GM21529 (cell line): ENCODE measurements around the gene RUFY1.
"Not testable (repeated sequence)": the region's sequence is repeated elsewhere in the genome, so short reads cannot be mapped to it uniquely, and the experiment has no call there.

Experiments
- ATAC-seq: cut with Tn5 transposase; IDR thresholded peaks from one replicate; pipeline ENCODE4 v1.9.1; 2021; ENCODE audit not compliant: unreplicated experiment

The RUFY1 gene

GRCh38 chr5:179533907-179534306, 16.4 kb upstream of the RUFY1 start:
- peak; percentile 70 for ATAC-seq

DNA sequence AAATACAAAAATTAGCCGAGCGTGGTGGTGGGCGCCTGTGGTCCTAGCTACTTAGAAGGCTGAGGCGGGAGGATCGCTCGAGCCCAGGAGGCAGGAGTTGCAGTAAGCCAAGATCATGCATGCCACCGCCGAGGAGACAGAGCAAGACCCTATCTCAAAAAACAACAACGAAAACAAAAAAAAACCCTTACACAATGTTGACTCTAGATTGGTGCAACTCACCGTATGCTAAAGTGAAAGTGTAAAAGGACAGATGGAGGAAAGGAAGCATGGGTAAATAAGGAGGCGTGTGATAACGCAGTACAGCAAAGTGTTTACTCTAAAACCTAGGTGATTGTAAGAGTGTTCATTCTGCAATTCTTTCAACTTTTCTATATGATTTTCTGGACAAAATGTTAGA, 15.9 kb upstream of the RUFY1 start:
- ATAC-seq: no peak

DNA sequence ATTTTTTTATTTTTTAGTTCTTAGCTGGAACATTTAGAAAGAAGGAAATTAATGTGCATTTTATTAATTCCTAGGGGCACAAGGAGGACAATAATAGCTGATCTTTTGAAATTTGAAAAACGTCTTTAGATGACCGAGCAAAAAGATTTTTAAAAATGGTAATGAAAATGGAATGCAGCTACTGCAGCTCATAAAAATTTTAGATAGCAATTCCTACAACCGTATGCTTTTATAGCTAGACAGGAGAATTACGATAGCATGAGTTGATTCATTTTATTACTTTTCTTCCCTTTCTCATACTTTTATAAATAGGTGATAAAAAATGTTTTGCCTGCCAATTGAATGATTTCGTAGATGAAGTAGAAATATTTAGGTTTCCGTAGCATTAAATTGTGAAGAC, 13.7 kb upstream of the RUFY1 start:
- ATAC-seq: no peak

- no peak for ATAC-seq
Observed at GRCh38 chr5:179542170-179542569, 8.2 kb upstream of the RUFY1 start.

DNA sequence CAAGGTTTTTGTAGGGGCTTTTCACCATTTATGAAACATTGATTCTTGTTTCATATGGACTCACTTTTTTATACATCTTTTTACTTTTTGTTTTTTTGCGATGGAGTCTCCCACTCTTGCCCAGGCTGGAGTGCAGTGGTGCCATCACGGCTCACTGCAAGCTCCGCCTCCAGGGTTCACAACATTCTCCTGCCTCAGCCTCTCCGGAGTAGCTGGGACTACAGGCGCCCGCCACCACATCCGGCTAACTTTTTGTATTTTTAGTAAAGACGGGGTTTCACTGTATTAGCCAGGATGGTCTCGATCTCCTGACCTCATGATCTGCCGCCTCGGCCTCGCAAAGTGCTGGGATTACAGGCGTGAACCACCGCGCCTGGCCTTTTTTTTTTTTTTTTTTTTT, 7.1 kb upstream of the RUFY1 start:
- ATAC-seq: not testable (repeated sequence)

GRCh38 chr5:179553006-179553405, 2.7 kb downstream of the RUFY1 start:
- ATAC-seq: no peak

DNA sequence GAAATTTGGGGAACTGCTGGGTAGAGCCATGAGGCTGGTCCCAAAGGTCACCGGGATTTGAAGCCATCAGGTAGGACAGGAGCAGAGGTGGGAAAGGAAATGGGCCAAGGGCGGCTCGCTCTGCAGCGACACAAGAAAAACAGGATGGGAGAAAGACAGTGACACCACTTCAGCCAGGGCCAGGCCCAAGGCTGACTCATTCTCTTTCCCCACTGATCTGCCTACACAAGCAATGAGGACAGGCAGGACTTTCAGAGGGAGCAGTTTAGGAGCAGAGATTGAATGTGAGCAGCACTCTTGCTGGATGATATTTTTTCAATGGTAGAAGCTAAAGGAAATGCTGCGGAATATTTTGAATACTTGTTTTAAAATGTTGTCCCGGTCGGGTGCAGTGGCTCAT, 3.5 kb downstream of the RUFY1 start:
- no peak for ATAC-seq

DNA sequence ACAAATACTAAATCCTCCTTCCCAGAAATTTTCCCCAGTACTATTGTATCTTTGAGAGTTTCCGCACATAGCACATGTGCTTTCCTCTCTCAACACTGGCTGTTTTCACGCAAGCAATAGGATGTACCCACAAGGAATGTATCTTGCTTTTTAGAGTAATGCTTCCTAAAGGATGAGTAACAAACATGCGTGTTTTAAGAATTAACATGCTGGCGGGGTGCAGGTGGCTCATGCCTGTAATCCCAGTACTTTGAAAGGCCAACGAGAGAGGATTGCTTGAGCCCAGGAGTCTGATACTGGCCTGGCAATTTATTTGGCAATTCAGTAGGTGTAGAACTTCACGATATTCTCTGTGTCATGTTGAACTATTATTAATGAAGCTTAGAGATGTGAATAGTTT, 4.6 kb downstream of the RUFY1 start:
- no peak for ATAC-seq

DNA sequence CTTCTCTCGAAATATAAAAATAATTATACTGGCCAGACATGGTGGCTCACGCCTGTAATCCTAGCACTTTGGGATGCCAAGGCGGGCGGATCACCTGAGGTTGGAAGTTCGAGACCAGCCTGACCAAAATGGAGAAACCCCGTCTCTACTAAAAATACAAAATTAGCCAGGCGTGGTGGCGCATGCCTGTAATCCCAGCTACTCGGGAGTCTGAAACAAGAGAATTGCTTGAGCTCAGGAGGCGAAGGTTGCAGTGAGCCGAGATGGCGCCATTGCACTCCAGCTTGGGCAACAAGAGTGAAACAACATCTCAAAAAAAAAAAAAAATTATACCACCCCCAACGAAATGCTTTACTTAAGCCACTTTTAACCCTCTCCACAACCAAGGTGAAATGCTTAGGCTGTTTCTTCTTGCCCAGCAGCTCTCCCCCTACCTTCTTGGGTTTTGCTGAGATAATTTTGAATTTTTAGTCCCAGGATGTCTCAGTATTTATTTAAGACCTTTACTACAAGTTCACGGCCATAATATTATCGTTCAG, 8.0 kb downstream of the RUFY1 start:
- not testable (repeated sequence) for ATAC-seq

- peak; percentile 1 for ATAC-seq
Observed at GRCh38 chr5:179558932-179559283, 8.6 kb downstream of the RUFY1 start.

DNA sequence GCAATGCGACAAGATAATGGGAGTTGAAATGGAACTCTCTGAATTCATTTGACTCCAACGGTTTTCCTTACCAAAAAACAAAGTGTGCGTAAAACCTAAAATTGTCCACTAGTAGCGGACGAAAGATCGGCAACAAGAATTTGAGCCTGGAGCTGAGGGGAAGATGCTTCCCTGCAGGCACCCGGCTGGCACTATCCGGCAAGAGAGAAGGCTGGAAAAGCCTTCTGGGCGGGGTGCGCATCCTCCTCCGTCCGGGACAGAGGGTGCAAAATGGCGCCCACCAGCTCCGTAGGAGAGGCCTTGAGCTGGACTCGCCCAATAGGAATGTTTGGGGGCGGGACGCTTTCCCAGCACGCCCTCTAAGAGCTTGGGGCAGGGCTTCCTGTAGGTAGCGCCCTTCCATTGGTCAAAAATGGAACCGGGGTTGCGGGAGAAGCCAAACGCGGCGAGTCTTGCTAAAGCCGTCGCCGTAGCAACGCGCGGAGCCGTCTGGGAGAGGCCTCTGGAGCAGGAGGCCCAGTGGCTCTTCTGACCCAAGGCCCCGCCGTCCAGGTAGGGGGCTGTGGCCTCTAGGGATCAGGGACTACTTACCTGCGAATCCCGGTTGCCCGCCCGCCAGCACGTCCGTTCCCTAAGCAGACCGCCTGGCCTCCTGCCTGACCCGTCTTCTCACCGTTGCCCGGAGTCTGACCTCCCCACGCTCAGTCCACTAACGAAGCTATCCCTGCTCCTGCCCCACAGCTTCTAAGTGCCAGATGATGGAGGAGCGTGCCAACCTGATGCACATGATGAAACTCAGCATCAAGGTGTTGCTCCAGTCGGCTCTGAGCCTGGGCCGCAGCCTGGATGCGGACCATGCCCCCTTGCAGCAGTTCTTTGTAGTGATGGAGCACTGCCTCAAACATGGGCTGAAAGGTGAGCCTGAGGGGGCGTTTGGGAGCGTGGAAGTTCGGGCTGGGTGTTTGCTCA, 9.2 kb downstream of the RUFY1 start:
- peak; percentile 100 for ATAC-seq

- no peak for ATAC-seq
Observed at GRCh38 chr5:179564526-179564925, 14.2 kb downstream of the RUFY1 start.

DNA sequence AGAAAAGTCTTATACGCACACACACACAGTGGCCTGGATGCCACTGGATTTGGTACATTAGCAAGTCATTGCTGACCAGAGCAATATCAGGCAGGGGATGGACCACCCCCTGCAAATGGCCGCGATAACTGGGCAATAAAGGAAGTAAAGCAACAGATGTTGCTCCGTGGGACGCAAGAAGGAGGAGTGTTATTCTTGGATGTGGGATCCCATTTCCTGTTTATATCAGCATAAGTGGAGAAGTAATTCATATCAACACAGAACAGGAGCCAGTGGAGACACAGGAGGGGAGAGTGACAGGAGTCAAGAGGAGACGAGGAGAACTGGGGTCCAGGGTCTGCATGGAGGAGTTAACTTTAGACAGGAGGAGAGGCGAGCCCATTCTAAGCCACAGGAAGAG, 18.4 kb downstream of the RUFY1 start:
- no peak for ATAC-seq

GRCh38 chr5:179572386-179572785, 22.0 kb downstream of the RUFY1 start:
- ATAC-seq: no peak

- no peak for ATAC-seq
Observed at GRCh38 chr5:179577286-179577960, 27.1 kb downstream of the RUFY1 start.

DNA sequence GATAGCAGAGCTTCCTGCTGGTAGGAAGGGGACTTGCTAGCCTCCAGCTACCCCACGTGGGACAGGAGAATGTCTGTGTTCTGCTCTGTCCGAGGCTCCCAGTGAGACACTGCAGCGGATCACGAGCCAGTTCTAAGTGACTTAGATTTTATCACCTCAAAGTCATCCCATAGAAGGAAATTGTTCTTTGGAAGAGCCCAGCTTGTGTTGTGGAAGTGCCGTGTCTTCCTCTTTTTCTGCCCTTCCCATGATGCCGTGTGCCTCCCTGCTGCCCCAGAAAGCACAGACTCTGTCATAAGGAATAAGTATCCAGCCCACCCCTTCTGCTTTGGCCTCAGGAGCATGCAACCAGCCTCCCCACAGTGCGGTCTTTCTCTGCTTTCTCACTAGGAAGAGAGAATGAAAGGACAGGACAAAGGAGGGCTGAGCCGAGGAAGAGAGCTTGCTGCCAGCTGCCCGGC, 35.6 kb downstream of the RUFY1 start:
- ATAC-seq: no peak

GRCh38 chr5:179588166-179588565, 37.8 kb downstream of the RUFY1 start:
- ATAC-seq: no peak

GRCh38 chr5:179595916-179596315, 45.6 kb downstream of the RUFY1 start:
- ATAC-seq: no peak

GRCh38 chr5:179596421-179596820, 46.1 kb downstream of the RUFY1 start:
- ATAC-seq: no peak

GRCh38 chr5:179599100-179599499, 48.7 kb downstream of the RUFY1 start:
- no peak for ATAC-seq

DNA sequence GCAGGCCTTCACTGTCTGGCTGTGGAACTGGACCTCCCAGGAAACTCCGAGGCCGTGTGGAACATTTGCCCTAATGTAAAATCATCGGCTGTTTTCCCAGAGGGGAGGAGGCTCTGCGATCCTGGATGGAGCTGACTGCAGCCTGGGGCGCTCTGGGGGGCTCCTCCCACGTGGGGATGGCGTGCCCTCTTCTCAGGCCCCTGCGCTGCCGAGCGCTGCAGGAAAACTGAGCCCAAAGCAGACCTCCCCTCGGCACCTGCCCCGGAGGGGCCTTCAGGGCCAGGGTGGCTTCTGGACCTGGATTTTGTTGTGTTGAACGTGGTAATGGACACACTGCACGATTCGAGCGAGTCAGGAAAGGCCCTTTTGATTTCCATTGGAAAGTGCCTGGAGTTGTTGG, 49.2 kb downstream of the RUFY1 start:
- ATAC-seq: no peak

- no peak for ATAC-seq
Observed at GRCh38 chr5:179599973-179600372, 49.6 kb downstream of the RUFY1 start.
